GM10266 (cell line): ENCODE results near the gene CDH20.

Experiments
- DNase-seq: peaks from one replicate; pipeline ENCODE4 v3.0.0; 2012; ENCODE audit errors: extremely low spot score
- TF ChIP-seq, protein P1 (sequence below): IDR thresholded peaks from 2 replicates; pipeline ENCODE4 v1.5.1; 2012; ENCODE audit warnings: mild to moderate bottlenecking, low read depth; ENCODE audit not compliant: control insufficient read depth, insufficient read depth; ENCODE audit errors: missing control alignments

Gene CDH20

DNA sequence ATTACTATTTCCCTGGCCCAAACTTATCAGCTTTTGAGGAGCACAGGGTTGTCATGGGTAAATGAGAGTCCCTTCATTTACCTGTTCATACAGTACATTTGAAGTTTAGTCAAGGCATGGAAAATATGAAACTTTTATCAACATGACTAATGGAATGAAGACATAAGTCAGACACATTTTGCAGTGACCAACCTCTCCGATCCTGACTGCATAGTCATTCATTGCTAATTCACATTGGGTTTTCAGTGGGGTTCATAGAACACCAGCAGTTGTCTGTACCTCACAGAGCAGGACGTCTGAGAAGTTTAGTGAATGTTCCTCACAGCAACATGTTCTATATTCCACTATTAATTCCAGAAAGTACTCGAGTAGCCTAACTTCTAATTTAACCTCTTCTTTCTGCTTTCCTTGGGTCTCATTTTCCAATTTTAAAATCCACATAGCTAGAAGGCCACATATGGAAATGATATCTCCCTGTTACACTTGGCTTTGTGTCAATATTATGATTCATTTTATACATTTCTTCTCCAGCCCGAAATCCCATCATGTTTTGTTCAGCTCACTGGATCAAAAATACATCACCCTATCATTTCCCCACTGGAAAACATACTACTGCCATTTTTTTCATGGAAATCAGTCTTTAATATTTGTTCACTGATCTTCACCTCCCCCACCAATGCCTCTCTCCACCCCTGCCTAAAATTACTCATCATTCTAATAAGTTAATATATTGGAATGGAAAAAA, 65.9 kb downstream of the CDH20 start:
- TF ChIP-seq, protein P1, sequence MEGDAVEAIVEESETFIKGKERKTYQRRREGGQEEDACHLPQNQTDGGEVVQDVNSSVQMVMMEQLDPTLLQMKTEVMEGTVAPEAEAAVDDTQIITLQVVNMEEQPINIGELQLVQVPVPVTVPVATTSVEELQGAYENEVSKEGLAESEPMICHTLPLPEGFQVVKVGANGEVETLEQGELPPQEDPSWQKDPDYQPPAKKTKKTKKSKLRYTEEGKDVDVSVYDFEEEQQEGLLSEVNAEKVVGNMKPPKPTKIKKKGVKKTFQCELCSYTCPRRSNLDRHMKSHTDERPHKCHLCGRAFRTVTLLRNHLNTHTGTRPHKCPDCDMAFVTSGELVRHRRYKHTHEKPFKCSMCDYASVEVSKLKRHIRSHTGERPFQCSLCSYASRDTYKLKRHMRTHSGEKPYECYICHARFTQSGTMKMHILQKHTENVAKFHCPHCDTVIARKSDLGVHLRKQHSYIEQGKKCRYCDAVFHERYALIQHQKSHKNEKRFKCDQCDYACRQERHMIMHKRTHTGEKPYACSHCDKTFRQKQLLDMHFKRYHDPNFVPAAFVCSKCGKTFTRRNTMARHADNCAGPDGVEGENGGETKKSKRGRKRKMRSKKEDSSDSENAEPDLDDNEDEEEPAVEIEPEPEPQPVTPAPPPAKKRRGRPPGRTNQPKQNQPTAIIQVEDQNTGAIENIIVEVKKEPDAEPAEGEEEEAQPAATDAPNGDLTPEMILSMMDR: no peak
- no peak for DNase-seq

DNA sequence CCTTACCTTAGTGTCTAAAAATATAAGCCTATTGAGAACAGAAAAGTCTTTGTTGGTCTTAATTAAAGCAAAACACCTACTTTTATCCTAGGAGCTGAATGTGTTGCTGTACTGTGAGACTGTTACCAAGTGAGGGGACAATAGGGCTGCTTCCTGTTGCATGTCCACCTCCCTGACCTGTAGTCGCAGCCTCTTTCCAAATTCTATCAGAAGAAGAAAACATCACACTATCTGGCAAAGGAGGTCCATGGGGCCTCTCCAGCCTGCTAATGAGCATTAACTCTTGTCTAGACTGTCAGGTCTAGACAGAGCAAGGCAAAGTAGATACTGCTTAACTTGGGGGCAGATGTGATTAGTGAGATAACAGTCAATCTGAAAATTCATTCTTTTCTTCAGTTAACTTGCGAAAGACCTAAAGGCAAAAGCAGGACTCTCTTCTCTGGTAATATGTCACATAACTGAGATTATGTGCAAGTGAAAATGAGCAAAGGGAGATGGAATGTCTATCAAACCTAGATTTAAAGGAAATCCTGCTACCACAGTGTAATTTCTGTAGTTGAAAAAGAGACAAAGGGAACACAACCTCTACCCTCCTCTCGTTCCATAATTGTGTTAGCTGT, 66.9 kb downstream of the CDH20 start:
- DNase-seq: no peak

DNA sequence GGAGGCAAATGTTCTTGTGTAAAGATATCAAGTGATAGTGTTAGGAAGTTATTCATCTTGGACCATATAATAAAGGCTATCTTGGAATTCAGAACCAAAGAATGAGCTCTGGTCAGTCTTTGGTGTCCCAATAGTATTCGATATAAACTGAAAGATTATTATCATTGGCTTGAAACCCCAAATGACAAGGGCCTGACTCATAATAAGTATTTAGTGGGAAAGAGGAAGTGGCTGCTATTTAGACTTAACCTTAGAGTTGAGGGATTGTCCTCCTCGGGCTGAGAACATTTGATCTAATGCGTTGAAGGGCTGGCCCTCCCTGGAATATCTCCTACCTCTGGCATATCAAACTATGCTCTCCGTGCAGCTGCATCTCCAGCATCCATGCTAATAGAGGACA, 67.5 kb downstream of the CDH20 start:
- DNase-seq: no peak

More for the DNA sequence above, 66.9 kb downstream of the CDH20 start:
- TF ChIP-seq, protein P1: no peak

DNA sequence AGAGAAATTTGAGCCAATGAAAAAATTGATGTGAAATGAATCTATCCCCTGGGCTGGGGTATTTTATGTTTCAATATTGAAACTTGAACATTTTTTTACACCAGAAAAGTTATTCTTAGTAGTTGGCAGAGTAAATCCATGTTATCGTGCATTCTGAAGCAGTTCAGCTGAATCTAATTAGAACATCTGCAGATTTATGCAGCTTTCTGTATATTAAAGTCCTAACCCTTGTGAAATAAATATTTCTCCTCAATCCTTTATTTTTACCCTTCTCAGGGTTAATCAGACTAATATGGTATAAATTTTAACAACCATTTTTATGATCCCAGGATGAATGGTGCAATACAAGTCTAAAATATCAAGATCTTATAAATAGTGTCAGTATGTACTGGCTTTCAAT, 69.5 kb downstream of the CDH20 start:
- TF ChIP-seq, protein P1: no peak
- no peak for DNase-seq

More for the DNA sequence above, 67.5 kb downstream of the CDH20 start:
- TF ChIP-seq, protein P1: no peak

DNA sequence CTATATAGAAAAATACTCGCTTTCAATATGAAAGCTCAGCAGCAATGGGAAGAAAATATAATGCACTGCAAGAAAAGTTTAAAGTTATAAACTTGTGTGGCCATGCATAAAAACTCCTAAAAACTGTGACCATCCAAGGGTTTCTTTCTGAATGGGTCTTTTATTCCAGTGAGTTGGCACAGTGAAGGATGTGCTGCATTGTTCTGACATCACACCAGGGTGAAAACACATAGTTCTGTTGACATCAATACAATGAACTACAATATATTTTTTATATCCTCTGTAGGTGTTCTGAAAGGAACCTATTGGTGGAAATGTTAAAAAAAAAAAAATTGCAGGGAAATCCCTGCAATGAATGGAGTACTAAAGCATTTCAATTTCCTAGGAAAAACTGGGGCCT, 80.2 kb downstream of the CDH20 start:
- TF ChIP-seq, protein P1: no peak
- no peak for DNase-seq

DNA sequence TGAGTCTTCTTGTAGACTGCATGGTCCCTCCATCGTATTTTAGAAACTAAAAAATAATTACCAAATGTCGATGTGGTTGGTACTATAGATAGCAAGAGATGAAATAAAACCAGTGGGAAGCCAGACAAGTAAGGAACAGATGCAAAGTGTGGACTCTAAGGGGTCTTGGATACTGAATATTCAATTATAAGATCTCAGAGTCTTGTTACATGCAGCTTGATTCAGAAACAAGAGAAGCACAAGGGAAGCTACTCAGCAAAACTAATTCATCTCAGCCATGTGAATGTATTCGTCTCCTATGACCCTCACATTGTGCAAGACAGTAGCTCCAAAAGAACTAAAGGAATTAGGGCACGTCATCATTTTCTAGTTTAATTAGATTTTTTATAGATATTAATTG, 80.9 kb downstream of the CDH20 start:
- no peak for DNase-seq
- TF ChIP-seq, protein P1: no peak

DNA sequence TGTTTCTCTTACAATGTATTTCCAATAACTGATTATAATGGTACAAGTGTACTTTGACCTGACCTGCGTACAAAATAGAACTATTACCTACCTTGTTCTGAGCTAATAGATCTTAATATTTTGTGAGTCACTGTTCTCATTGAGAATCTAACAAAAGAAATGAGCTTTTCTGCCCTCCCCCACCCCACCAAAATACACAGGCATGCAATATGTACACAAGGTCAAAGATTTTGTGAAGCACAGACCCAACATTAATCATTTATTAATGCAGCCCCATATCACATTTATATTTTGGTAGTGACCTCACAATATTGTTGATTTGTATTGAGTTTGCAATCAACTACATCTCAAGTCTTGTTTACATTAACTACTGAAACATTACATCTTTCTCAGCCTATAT, 86.5 kb downstream of the CDH20 start:
- TF ChIP-seq, protein P1: no peak
- no peak for DNase-seq
